ENCODE results near the gene GARNL3.
A peak's percentile ranks its signal among the peaks of the same experiment; 100 is the strongest.

The GARNL3 gene

GRCh38 chr9:127224178-127224882, 40.2 kb upstream of the GARNL3 start (continued):
- TF ChIP-seq EGR2 (tag by site-specific recombination; IDR thresholded peaks at IDR 0.05; ENCODE audit: low read depth) (peak; percentile 66), ZNF639 (tag by site-specific recombination; IDR thresholded peaks at IDR 0.05) (no peak), ZNF16 (tag by site-specific recombination; IDR thresholded peaks at IDR 0.05; ENCODE audit: low read depth) (no peak), IKZF3 (tag by site-specific recombination; IDR thresholded peaks at IDR 0.05) (no peak), CTCF (tag by site-specific recombination; IDR thresholded peaks at IDR 0.05) (no peak), ZNF76 (tag by site-specific recombination; IDR thresholded peaks at IDR 0.05; ENCODE audit: borderline replicate concordance, low read depth) (no peak), ZNF174 (tag by site-specific recombination; IDR thresholded peaks at IDR 0.05) (no peak), ZNF132 (tag by site-specific recombination; IDR thresholded peaks at IDR 0.05; ENCODE audit: borderline replicate concordance) (no peak), KLF9 (tag by site-specific recombination; IDR thresholded peaks at IDR 0.05; ENCODE audit: low read depth) (peak; percentile 63; the same call in 1 of the 2 replicates), ZNF391 (tag by site-specific recombination; IDR thresholded peaks at IDR 0.05; ENCODE audit: borderline replicate concordance, low read depth) (no peak), ZNF274 (IDR thresholded peaks at IDR 0.05; ENCODE audit: low read length) (no peak), ZNF274 (tag by site-specific recombination; IDR thresholded peaks at IDR 0.05; ENCODE audit: borderline replicate concordance) (no peak), ZBTB17 (tag by site-specific recombination; IDR thresholded peaks at IDR 0.05) (peak; percentile 69), KLF7 (tag by site-specific recombination; IDR thresholded peaks at IDR 0.05; ENCODE audit: borderline replicate concordance) (no peak), ZNF114 (tag by site-specific recombination; IDR thresholded peaks at IDR 0.05) (no peak), ZNF362 (tag by site-specific recombination; IDR thresholded peaks at IDR 0.05) (no peak), ZNF341 (tag by site-specific recombination; IDR thresholded peaks at IDR 0.05; ENCODE audit: low read depth) (no peak), ZNF660 (tag by site-specific recombination; IDR thresholded peaks at IDR 0.05) (no peak)
- TF ChIP-seq, protein P1, sequence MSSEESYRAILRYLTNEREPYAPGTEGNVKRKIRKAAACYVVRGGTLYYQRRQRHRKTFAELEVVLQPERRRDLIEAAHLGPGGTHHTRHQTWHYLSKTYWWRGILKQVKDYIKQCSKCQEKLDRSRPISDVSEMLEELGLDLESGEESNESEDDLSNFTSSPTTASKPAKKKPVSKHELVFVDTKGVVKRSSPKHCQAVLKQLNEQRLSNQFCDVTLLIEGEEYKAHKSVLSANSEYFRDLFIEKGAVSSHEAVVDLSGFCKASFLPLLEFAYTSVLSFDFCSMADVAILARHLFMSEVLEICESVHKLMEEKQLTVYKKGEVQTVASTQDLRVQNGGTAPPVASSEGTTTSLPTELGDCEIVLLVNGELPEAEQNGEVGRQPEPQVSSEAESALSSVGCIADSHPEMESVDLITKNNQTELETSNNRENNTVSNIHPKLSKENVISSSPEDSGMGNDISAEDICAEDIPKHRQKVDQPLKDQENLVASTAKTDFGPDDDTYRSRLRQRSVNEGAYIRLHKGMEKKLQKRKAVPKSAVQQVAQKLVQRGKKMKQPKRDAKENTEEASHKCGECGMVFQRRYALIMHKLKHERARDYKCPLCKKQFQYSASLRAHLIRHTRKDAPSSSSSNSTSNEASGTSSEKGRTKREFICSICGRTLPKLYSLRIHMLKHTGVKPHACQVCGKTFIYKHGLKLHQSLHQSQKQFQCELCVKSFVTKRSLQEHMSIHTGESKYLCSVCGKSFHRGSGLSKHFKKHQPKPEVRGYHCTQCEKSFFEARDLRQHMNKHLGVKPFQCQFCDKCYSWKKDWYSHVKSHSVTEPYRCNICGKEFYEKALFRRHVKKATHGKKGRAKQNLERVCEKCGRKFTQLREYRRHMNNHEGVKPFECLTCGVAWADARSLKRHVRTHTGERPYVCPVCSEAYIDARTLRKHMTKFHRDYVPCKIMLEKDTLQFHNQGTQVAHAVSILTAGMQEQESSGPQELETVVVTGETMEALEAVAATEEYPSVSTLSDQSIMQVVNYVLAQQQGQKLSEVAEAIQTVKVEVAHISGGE (tag by site-specific recombination; conservative IDR thresholded peaks at IDR 0.05; ENCODE audit: low read depth), result no peak
- TF ChIP-seq, protein P2, sequence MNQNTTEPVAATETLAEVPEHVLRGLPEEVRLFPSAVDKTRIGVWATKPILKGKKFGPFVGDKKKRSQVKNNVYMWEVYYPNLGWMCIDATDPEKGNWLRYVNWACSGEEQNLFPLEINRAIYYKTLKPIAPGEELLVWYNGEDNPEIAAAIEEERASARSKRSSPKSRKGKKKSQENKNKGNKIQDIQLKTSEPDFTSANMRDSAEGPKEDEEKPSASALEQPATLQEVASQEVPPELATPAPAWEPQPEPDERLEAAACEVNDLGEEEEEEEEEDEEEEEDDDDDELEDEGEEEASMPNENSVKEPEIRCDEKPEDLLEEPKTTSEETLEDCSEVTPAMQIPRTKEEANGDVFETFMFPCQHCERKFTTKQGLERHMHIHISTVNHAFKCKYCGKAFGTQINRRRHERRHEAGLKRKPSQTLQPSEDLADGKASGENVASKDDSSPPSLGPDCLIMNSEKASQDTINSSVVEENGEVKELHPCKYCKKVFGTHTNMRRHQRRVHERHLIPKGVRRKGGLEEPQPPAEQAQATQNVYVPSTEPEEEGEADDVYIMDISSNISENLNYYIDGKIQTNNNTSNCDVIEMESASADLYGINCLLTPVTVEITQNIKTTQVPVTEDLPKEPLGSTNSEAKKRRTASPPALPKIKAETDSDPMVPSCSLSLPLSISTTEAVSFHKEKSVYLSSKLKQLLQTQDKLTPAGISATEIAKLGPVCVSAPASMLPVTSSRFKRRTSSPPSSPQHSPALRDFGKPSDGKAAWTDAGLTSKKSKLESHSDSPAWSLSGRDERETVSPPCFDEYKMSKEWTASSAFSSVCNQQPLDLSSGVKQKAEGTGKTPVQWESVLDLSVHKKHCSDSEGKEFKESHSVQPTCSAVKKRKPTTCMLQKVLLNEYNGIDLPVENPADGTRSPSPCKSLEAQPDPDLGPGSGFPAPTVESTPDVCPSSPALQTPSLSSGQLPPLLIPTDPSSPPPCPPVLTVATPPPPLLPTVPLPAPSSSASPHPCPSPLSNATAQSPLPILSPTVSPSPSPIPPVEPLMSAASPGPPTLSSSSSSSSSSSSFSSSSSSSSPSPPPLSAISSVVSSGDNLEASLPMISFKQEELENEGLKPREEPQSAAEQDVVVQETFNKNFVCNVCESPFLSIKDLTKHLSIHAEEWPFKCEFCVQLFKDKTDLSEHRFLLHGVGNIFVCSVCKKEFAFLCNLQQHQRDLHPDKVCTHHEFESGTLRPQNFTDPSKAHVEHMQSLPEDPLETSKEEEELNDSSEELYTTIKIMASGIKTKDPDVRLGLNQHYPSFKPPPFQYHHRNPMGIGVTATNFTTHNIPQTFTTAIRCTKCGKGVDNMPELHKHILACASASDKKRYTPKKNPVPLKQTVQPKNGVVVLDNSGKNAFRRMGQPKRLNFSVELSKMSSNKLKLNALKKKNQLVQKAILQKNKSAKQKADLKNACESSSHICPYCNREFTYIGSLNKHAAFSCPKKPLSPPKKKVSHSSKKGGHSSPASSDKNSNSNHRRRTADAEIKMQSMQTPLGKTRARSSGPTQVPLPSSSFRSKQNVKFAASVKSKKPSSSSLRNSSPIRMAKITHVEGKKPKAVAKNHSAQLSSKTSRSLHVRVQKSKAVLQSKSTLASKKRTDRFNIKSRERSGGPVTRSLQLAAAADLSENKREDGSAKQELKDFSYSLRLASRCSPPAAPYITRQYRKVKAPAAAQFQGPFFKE (tag by site-specific recombination; IDR thresholded peaks at IDR 0.05; ENCODE audit: borderline replicate concordance), result no peak
- TF ChIP-seq, protein P3, sequence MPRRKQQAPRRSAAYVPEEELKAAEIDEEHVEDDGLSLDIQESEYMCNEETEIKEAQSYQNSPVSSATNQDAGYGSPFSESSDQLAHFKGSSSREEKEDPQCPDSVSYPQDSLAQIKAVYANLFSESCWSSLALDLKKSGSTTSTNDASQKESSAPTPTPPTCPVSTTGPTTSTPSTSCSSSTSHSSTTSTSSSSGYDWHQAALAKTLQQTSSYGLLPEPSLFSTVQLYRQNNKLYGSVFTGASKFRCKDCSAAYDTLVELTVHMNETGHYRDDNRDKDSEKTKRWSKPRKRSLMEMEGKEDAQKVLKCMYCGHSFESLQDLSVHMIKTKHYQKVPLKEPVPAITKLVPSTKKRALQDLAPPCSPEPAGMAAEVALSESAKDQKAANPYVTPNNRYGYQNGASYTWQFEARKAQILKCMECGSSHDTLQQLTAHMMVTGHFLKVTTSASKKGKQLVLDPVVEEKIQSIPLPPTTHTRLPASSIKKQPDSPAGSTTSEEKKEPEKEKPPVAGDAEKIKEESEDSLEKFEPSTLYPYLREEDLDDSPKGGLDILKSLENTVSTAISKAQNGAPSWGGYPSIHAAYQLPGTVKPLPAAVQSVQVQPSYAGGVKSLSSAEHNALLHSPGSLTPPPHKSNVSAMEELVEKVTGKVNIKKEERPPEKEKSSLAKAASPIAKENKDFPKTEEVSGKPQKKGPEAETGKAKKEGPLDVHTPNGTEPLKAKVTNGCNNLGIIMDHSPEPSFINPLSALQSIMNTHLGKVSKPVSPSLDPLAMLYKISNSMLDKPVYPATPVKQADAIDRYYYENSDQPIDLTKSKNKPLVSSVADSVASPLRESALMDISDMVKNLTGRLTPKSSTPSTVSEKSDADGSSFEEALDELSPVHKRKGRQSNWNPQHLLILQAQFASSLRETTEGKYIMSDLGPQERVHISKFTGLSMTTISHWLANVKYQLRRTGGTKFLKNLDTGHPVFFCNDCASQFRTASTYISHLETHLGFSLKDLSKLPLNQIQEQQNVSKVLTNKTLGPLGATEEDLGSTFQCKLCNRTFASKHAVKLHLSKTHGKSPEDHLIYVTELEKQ (tag by site-specific recombination; IDR thresholded peaks at IDR 0.05; ENCODE audit: borderline replicate concordance), result no peak
